HepG2 (cell line): Measurements from ENCODE around the gene ARAP1. TPM values are rescaled to one million over a fixed set of nuclear protein-coding genes. Genes with fewer than 3 reads are reported as not detected.
A peak's percentile ranks its signal among the peaks of the same experiment; 100 is the strongest.

Experiments used
- ATAC-seq: fragments of 200-7000 bp; cut with Tn5 transposase; 3 replicates; pipeline ENCODE4 v1.9.1; 2020; ENCODE audit warnings: mild to moderate bottlenecking, moderate library complexity
- BruUV-seq: library from RNA; stranded (reverse); fragments of 400-500 nt; replicated peaks from 2 replicates; lab custom pipeline; 2021; lab: Mats Ljungman, UMichigan
- CTCF ChIA-PET: fragments of 300-600 bp; formaldehyde crosslinking; extraction: SDS; loops from one replicate; lab custom pipeline; 2021; ENCODE audit warnings: low total read pairs, inconsistent platforms, low intra/inter-chr PET ratio; lab: Yijun Ruan, JAX
- POLR2A ChIA-PET: fragments of 350-600 bp; sonication (Branson Sonifier 250); formaldehyde crosslinking; loops from one replicate; lab custom pipeline; 2020; ENCODE audit warnings: antibody characterized with exemption, inconsistent platforms; lab: Yijun Ruan, JAX
- DNase-seq: peaks from one replicate; pipeline ENCODE4 v3.0.0-alpha.2; 2015; ENCODE audit warnings: low spot score
- FAIRE-seq: peaks from 3 replicates; lab custom pipeline; 2011; peaks lifted over from hg19 to GRCh38; lab: Jason Lieb, UNC
- H2AFZ ChIP-seq: one replicate; pipeline ENCODE4 v1.6.1; 2011; ENCODE audit warnings: low read length, inconsistent platforms
- H3K27ac ChIP-seq: fragments of 300-600 bp; 3 replicates; pipeline ENCODE4 v1.8.0; 2011; ENCODE audit warnings: mixed run types, mild to moderate bottlenecking, mixed read lengths, low read length, inconsistent platforms; ENCODE audit not compliant: insufficient read depth; ENCODE audit errors: extremely low read length
- H3K27me3 ChIP-seq, 2 experiments: fragments of 200-600 bp in 1 of 2; 2 replicates in 1 of 2; 3 replicates in 1 of 2; pipeline versions ENCODE4 v1.6.0 to v1.8.0; 2011; ENCODE audit warnings: low read length in 2 of 2, mild to moderate bottlenecking in 2 of 2, moderate library complexity in 2 of 2, inconsistent platforms in 1 of 2; ENCODE audit not compliant: insufficient read depth in 2 of 2, control insufficient read depth in 1 of 2
- H3K36me3 ChIP-seq, 2 experiments: fragments of 200-600 bp in 1 of 2; replicated peaks in 1 of 2; 2 replicates in 1 of 2; 3 replicates in 1 of 2; pipeline versions ENCODE4 v1.5.1 to v1.8.0; 2011; ENCODE audit warnings: low read length in 2 of 2, inconsistent platforms in 1 of 2; ENCODE audit not compliant: insufficient read depth in 2 of 2, control insufficient read depth in 1 of 2
- H3K4me1 ChIP-seq: 2 replicates; pipeline ENCODE4 v1.5.1; 2012; ENCODE audit warnings: low read length, inconsistent platforms; ENCODE audit not compliant: insufficient read depth
- H3K4me2 ChIP-seq: 2 replicates; pipeline ENCODE4 v1.6.0; 2011; ENCODE audit warnings: low read depth, low read length, inconsistent platforms
- H3K4me3 ChIP-seq, 3 experiments: fragments of 200-600 bp in 1 of 3; sonication (generic), shearing (Covaris generic) in 1 of 3; replicated peaks in 1 of 3; 2 replicates each; pipeline ENCODE4 v1.5.1; 2011 to 2016; ENCODE audit warnings: low read length in 3 of 3, inconsistent platforms in 2 of 3, low read depth in 2 of 3, mild to moderate bottlenecking in 2 of 3, control low read depth in 1 of 3, mixed read lengths in 1 of 3; ENCODE audit not compliant: insufficient read depth in 1 of 3
- H3K79me2 ChIP-seq: one replicate; pipeline ENCODE4 v1.6.1; 2011; ENCODE audit warnings: low read length, inconsistent platforms; ENCODE audit not compliant: insufficient read depth
- H3K9ac ChIP-seq: 2 replicates; pipeline ENCODE4 v1.6.0; 2011; ENCODE audit warnings: mild to moderate bottlenecking, low read depth, low read length, inconsistent platforms; ENCODE audit not compliant: insufficient read depth
- H3K9me3 ChIP-seq: 2 replicates; pipeline ENCODE4 v1.5.1; 2012; ENCODE audit warnings: mild to moderate bottlenecking, low read length
- H4K20me1 ChIP-seq: 2 replicates; pipeline ENCODE4 v1.6.0; 2011; ENCODE audit warnings: inconsistent platforms, mild to moderate bottlenecking, low read length, moderate library complexity; ENCODE audit not compliant: insufficient read depth
- ARNTL ChIP-seq: sonication (generic); formaldehyde crosslinking; IDR thresholded peaks from 2 replicates; pipeline ENCODE4 v1.4.0; 2020; ENCODE audit warnings: mild to moderate bottlenecking, missing genetic modification reagents
- E2F2 ChIP-seq: sonication (generic); formaldehyde crosslinking; IDR thresholded peaks from 2 replicates; pipeline ENCODE4 v1.4.0; 2020; ENCODE audit warnings: missing genetic modification reagents, borderline replicate concordance
- EHMT2 ChIP-seq: fragments of 200-600 bp; sonication (generic); IDR thresholded peaks from 2 replicates; pipeline ENCODE4 v1.7.0; 2017; ENCODE audit warnings: antibody characterized with exemption, low read depth, low read length, borderline replicate concordance
- ERF ChIP-seq: IDR thresholded peaks from 2 replicates; pipeline ENCODE4 v1.6.1; 2018; ENCODE audit warnings: missing biosample characterization, missing genetic modification reagents
- FOXA3 ChIP-seq: IDR thresholded peaks from 2 replicates; pipeline ENCODE4 v1.6.1; 2016; ENCODE audit warnings: missing genetic modification reagents, missing compliant biosample characterization
- FUBP1 ChIP-seq: sonication (generic); formaldehyde crosslinking; IDR thresholded peaks from 2 replicates; pipeline ENCODE4 v1.5.1; 2020; ENCODE audit warnings: missing genetic modification reagents, mild to moderate bottlenecking, borderline replicate concordance
- KLF15 ChIP-seq: sonication (generic); formaldehyde crosslinking; IDR thresholded peaks from 2 replicates; pipeline ENCODE4 v1.8.1; 2023; ENCODE audit warnings: borderline replicate concordance, mild to moderate bottlenecking, inconsistent platforms, missing genetic modification reagents, mixed read lengths
- RARG ChIP-seq: sonication (generic); formaldehyde crosslinking; IDR thresholded peaks from 2 replicates; pipeline ENCODE4 v1.4.0; 2020; ENCODE audit warnings: low read depth, mild to moderate bottlenecking, missing genetic modification reagents
- RBM22 ChIP-seq: fragments of 200-400 bp; formaldehyde crosslinking; optimal IDR thresholded peaks from 2 replicates; pipeline ENCODE3; 2017; ENCODE audit warnings: mild to moderate bottlenecking, low read length, moderate library complexity
- SP140L ChIP-seq: sonication (generic); formaldehyde crosslinking; IDR thresholded peaks from 2 replicates; pipeline ENCODE4 v1.4.0; 2020; ENCODE audit warnings: missing genetic modification reagents, borderline replicate concordance
- TERF1 ChIP-seq: sonication (generic); formaldehyde crosslinking; IDR thresholded peaks from 2 replicates; pipeline ENCODE4 v1.8.0; 2022; ENCODE audit warnings: mild to moderate bottlenecking, missing genetic modification reagents, moderate library complexity
- WIZ ChIP-seq: sonication (generic); formaldehyde crosslinking; IDR thresholded peaks from 2 replicates; pipeline ENCODE4 v1.5.1; 2020; ENCODE audit warnings: mild to moderate bottlenecking, missing genetic modification reagents
- ZMYM3 ChIP-seq: sonication (generic); formaldehyde crosslinking; IDR thresholded peaks from 2 replicates; pipeline ENCODE4 v1.5.1; 2020; ENCODE audit warnings: mild to moderate bottlenecking, missing genetic modification reagents
- ZNF136 ChIP-seq: sonication (generic); formaldehyde crosslinking; IDR thresholded peaks from 2 replicates; pipeline ENCODE4 v1.8.1; 2022; ENCODE audit warnings: low read depth, mild to moderate bottlenecking, moderate library complexity, missing genetic modification reagents
- ZNF570 ChIP-seq: sonication (generic); formaldehyde crosslinking; IDR thresholded peaks from 2 replicates; pipeline ENCODE4 v1.4.0; 2020; ENCODE audit warnings: mild to moderate bottlenecking, missing genetic modification reagents, borderline replicate concordance
- ZNF792 ChIP-seq: IDR thresholded peaks from 2 replicates; pipeline ENCODE4 v1.6.1; 2016
- WGBS: methylation state at CpG from one replicate; pipeline ENCODE4 v1.1.6; 2017; ENCODE audit warnings: low lambda C conversion rate; 5-methylcytosine and 5-hydroxymethylcytosine counted together
- in situ Hi-C: cut with HindIII; loops from 2 replicates; pipeline ENCODE4 v1.10.0; 2017; ENCODE audit warnings: low pct_unique_long_range_greater_than_20kb; ENCODE audit not compliant: extremely low pct_ligation_motif_present
- intact Hi-C: fragments of 100-400 bp; cut with micrococcal nuclease; formaldehyde crosslinking; loops from one replicate; pipeline ENCODE4 v1.10.0; 2022; ENCODE audit not compliant: unreplicated experiment
- polyA plus RNA-seq, 8 experiments: library from polyadenylated mRNA; depleted of rRNA in 3 of 8; stranded (reverse) in 7 of 8; unstranded in 1 of 8; fragments of >200 nt; fragmentation: Illumina TruSeq in 4 of 8; extraction: Trizol in 4 of 8; gene quantifications; 2 replicates each; pipeline versions ENCODE4 v1.2.1 to v1.2.3, GENCODE V29; 2011 to 2016; ENCODE audit warnings: low read depth in 4 of 8, missing spikeins in 1 of 8, mixed read lengths in 1 of 8; ENCODE audit not compliant: insufficient read depth in 1 of 8
- total RNA-seq, 5 experiments: library from RNA; depleted of rRNA; stranded (reverse); fragments of >200 nt; fragmentation: Illumina TruSeq; extraction: Trizol; gene quantifications; 2 replicates each; pipeline ENCODE4 v1.2.3, GENCODE V29; 2016; ENCODE audit warnings: low read depth in 1 of 5
- TF ChIP-seq, protein P1 (sequence below): sonication (generic); formaldehyde crosslinking; IDR thresholded peaks from 2 replicates; pipeline ENCODE4 v1.5.0; 2020; ENCODE audit warnings: missing genetic modification reagents, mild to moderate bottlenecking, borderline replicate concordance

Gene ARAP1
- total and polyA plus RNA-seq, 2 of the 13 experiments (the other 11 are each of a cell fraction or from before 2014, with no cell fraction given), result 43.2 to 55.5 TPM

DNA sequence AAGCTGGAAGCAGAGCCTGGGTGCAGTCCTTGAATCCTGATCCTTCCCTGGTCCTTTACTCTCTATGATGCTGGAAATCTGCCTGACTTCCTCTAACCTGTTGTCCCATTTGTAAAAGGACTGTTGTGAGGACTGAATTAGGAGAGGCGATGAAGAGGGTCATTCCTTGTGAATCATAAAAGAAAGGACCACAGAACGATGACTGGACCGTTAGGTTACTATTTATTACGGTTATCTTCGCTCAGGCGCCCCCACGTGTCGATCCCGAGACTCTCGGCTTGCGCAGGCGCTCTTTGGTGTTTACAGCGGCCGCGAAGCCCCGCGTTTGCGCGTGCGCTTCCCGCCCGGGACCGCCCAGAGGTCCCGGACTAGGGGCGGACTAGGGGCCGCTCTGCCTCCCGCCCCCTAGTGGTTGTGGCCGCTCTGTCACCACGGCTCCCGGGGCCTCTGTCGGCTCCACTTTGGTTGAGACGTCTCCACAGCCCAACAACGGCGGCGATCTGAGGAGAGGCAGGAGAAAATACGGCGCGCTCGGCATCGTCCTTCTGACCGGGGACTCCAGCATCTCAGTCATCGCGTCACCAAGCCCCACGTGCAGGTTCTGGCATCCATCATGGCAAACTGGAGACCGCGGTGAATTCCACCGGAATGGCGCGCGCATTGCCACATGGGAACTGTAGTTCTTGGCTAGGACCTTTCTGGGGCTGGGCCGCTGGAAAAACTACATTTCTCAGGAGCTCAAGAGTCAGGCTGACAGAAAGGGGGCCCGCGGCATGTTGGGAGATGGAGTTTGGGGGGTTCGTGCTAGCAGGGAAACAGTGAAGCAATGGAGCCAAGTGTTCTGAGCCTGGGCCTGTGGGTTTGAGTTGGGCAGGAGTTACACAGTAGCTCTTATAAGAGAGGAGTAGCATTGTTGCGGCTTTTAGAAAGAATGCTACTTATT lies 41.5 kb upstream of the ARAP1 start, which contains the start of gene STARD10:
Gene STARD10 (minus strand): TSS at position 623 of the 943 bp plus-strand sequence. CDS start 12,866 bp downstream, outside the sequence.
- peak; percentile 87 for ATAC-seq
- H3K27ac ChIP-seq, result peak within 1 kb of the TSS; percentile 65
- ChIA-PET CTCF (interaction anchor here (1.4 to 2.9 kb wide), 5 partner anchors 11 to 68 kb away, joined by 6 to 27 read pairs (median 7); no protein-coding TSS in a partner anchor), POLR2A (interaction anchor here (0.6 to 3.9 kb wide), 17 partner anchors 9 to 384 kb away, joined by 3 to 103 read pairs (median 4); no protein-coding TSS in a partner anchor)
- peak; percentile 90 for DNase-seq
- H3K27me3 ChIP-seq, result no peaks in the 10 kb centered on the region
- BruUV-seq, result TSS peak; percentile 83
- H3K79me2 ChIP-seq, result no peaks in the 10 kb centered on the region
- H2AFZ ChIP-seq, result peak within 1 kb of the TSS; percentile 43
- no peaks in the 10 kb centered on the region for H3K9me3 ChIP-seq
- H3K4me1 ChIP-seq, result peaks cover 55% of the 10 kb centered on the region
- peak; percentile 83 for FAIRE-seq
- peak within 1 kb of the TSS; percentile 95 for H3K4me2 ChIP-seq
- H3K9ac ChIP-seq, result peak within 1 kb of the TSS; percentile 60
- H3K4me3 ChIP-seq, result peak within 1 kb of the TSS; percentile 71 to 80 (median 76)
- in situ Hi-C loops, result loop anchor here (5.0 kb wide), 1 partner anchor 41 kb away; the partner anchor contains the start of gene ARAP1
- H3K36me3 ChIP-seq, result no peaks in the 10 kb centered on the region
- 1% methylated on average over 32 of the region's 55 CpGs for WGBS
- intact Hi-C loops, result loop anchor here (1.0 to 2.0 kb wide), 4 partner anchors 19 to 68 kb away; no protein-coding TSS in a partner anchor
- no peaks in the 10 kb centered on the region for H4K20me1 ChIP-seq
- no peak for TF ChIP-seq E2F2 (CRISPR knock-in tag)
- TF ChIP-seq ZNF136 (CRISPR knock-in tag), result peak; percentile 90
- no peak for TF ChIP-seq RARG (CRISPR knock-in tag)
- TF ChIP-seq, protein P1, sequence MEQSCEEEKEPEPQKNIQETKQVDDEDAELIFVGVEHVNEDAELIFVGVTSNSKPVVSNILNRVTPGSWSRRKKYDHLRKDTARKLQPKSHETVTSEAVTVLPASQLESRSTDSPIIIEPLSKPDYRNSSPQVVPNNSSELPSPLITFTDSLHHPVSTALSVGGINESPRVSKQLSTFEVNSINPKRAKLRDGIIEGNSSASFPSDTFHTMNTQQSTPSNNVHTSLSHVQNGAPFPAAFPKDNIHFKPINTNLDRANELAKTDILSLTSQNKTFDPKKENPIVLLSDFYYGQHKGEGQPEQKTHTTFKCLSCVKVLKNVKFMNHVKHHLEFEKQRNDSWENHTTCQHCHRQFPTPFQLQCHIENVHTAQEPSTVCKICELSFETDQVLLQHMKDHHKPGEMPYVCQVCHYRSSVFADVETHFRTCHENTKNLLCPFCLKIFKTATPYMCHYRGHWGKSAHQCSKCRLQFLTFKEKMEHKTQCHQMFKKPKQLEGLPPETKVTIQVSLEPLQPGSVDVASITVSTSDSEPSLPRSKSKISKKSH (CRISPR knock-in tag), result no peak
- TF ChIP-seq KLF15 (CRISPR knock-in tag), result no peak; the same call in 1 of the 2 replicates
- TF ChIP-seq ZNF570, result no peak
- TF ChIP-seq EHMT2, result no peak
- TF ChIP-seq WIZ (CRISPR knock-in tag), result no peak; the same call in 1 of the 2 replicates
- TF ChIP-seq SP140L, result no peak
- no peak; the same call in 1 of the 2 replicates for TF ChIP-seq ZNF792 (CRISPR knock-in tag)
- peak; percentile 70 for TF ChIP-seq ERF
- TF ChIP-seq FUBP1, result no peak
- peak; percentile 68 for TF ChIP-seq ARNTL (CRISPR knock-in tag)
- TF ChIP-seq FOXA3 (CRISPR knock-in tag), result peak; percentile 85
- no peak for TF ChIP-seq TERF1 (CRISPR knock-in tag)
- TF ChIP-seq RBM22, result no peak
- TF ChIP-seq ZMYM3 (CRISPR knock-in tag), result peak; percentile 85
